HepG2 (cell line): ENCODE results near the gene DALRD3. TPM values are rescaled to one million over a fixed set of nuclear protein-coding genes. Genes with fewer than 3 reads are reported as not detected.
A peak's percentile ranks its signal among the peaks of the same experiment; 100 is the strongest.

Experiments
- ARHGAP35 ChIP-seq: sonication (generic); formaldehyde crosslinking; IDR thresholded peaks from 2 replicates; pipeline ENCODE4 v1.9.0; 2022; ENCODE audit warnings: mild to moderate bottlenecking, inconsistent platforms, moderate library complexity, missing genetic modification reagents, borderline replicate concordance
- CCDC6 ChIP-seq: sonication (generic); formaldehyde crosslinking; IDR thresholded peaks from 2 replicates; pipeline ENCODE4 v1.8.1; 2022; ENCODE audit warnings: mild to moderate bottlenecking, missing genetic modification reagents, moderate library complexity
- MBD4 ChIP-seq: IDR thresholded peaks from 2 replicates; pipeline ENCODE4 v1.6.1; 2012; ENCODE audit warnings: low read length, inconsistent platforms, borderline replicate concordance
- NAIF1 ChIP-seq: sonication (generic); formaldehyde crosslinking; IDR thresholded peaks from 2 replicates; pipeline ENCODE4 v1.5.0; 2020; ENCODE audit warnings: mild to moderate bottlenecking, missing genetic modification reagents, borderline replicate concordance
- NONO ChIP-seq, 2 experiments: fragments of 450-650 bp in 1 of 2; sonication (generic) in 1 of 2; formaldehyde crosslinking in 1 of 2; IDR thresholded peaks in 1 of 2; conservative IDR thresholded peaks in 1 of 2; 2 replicates each; pipeline versions ENCODE4 v1.6.1 to v1.8.0; 2017 to 2022; ENCODE audit warnings: mild to moderate bottlenecking in 1 of 2, missing genetic modification reagents in 1 of 2, moderate library complexity in 1 of 2
- PAWR ChIP-seq: sonication (generic); formaldehyde crosslinking; IDR thresholded peaks from 2 replicates; pipeline ENCODE4 v1.4.0; 2020; ENCODE audit warnings: missing genetic modification reagents, mild to moderate bottlenecking, borderline replicate concordance
- TOPORS ChIP-seq: sonication (generic); formaldehyde crosslinking; IDR thresholded peaks from 2 replicates; pipeline ENCODE4 v1.8.0; 2023; ENCODE audit warnings: mild to moderate bottlenecking, missing genetic modification reagents
- ZNF790 ChIP-seq: sonication (generic); formaldehyde crosslinking; IDR thresholded peaks from 2 replicates; pipeline ENCODE4 v1.8.0; 2022; ENCODE audit warnings: missing genetic modification reagents, mild to moderate bottlenecking, borderline replicate concordance
- polyA plus RNA-seq, 8 experiments: library from polyadenylated mRNA; depleted of rRNA in 3 of 8; stranded (reverse) in 7 of 8; unstranded in 1 of 8; fragments of >200 nt; fragmentation: Illumina TruSeq in 4 of 8; extraction: Trizol in 4 of 8; gene quantifications; 2 replicates each; pipeline versions ENCODE4 v1.2.1 to v1.2.3, GENCODE V29; 2011 to 2016; ENCODE audit warnings: low read depth in 4 of 8, missing spikeins in 1 of 8, mixed read lengths in 1 of 8; ENCODE audit not compliant: insufficient read depth in 1 of 8
- total RNA-seq, 5 experiments: library from RNA; depleted of rRNA; stranded (reverse); fragments of >200 nt; fragmentation: Illumina TruSeq; extraction: Trizol; gene quantifications; 2 replicates each; pipeline ENCODE4 v1.2.3, GENCODE V29; 2016; ENCODE audit warnings: low read depth in 1 of 5
- TF ChIP-seq, protein P1 (sequence below), 2 experiments: sonication (generic) in 1 of 2; formaldehyde crosslinking in 1 of 2; IDR thresholded peaks; 2 replicates each; pipeline versions ENCODE4 v1.4.0 to v1.6.1; 2016 to 2020; ENCODE audit warnings: borderline replicate concordance in 1 of 2, low read depth in 1 of 2, mild to moderate bottlenecking in 1 of 2, missing genetic modification reagents in 1 of 2
- TF ChIP-seq, protein P2 (sequence below), 2 experiments: sonication (generic) in 1 of 2; formaldehyde crosslinking in 1 of 2; IDR thresholded peaks; 2 replicates each; pipeline versions ENCODE4 v1.6.1 to v1.9.0; 2014 to 2022; ENCODE audit warnings: antibody characterized with exemption in 1 of 2, borderline replicate concordance in 1 of 2, inconsistent platforms in 1 of 2, low read depth in 1 of 2, missing genetic modification reagents in 1 of 2
- TF ChIP-seq, protein P3 (sequence below): sonication (generic); formaldehyde crosslinking; IDR thresholded peaks from 2 replicates; pipeline ENCODE4 v1.5.1; 2020; ENCODE audit warnings: missing genetic modification reagents, mild to moderate bottlenecking, borderline replicate concordance

Gene DALRD3
- total and polyA plus RNA-seq, 2 of the 13 experiments (the other 11 are each of a cell fraction or from before 2014, with no cell fraction given), result 19.9 to 36.5 TPM

DNA sequence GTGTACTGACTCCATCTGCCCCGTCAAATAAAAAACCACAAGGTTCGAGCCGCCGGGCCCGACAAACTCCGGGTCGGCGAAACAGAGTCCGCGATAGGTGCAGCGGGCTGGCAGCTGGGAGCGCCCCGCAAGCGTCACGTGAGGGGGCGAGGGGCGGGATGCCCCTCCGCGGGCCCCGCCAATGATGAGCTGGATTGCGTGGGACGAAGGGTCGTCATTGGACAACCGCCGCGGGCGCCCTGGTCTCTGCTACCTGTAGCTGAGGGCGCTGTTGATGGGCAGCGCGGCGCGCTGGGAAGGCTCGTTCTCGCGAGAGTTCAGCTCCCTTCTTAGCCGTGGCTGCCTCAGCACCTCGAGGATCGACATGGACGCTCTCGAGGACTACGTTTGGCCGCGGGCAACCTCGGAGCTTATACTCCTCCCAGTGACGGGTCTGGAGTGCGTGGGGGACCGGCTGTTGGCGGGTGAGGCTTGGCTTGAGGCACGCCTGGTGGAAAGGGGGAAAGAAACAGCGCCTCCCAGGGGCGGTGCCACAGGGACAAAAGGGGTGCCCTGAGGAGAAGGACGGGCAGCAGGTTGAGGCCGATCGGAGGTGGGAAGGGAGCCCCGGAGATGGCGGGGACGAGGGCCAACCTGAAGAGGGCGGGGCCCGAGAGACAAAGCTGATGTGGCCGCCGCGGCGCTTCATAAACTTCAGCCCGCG is 11.2 kb downstream of the DALRD3 start, which contains the start of gene WDR6 (continued):
- TF ChIP-seq NONO (IDR thresholded peaks at IDR 0.05) (no peak), NONO (CRISPR knock-in tag; conservative IDR thresholded peaks at IDR 0.05) (peak; percentile 84), NAIF1 (no peak), ZNF790 (CRISPR knock-in tag) (no peak), MBD4 (no peak), CCDC6 (peak; percentile 66; the same call in 1 of the 2 replicates), PAWR (CRISPR knock-in tag) (no peak), TOPORS (CRISPR knock-in tag) (peak; percentile 70), ARHGAP35 (CRISPR knock-in tag) (peak; percentile 92)
- TF ChIP-seq, protein P1, sequence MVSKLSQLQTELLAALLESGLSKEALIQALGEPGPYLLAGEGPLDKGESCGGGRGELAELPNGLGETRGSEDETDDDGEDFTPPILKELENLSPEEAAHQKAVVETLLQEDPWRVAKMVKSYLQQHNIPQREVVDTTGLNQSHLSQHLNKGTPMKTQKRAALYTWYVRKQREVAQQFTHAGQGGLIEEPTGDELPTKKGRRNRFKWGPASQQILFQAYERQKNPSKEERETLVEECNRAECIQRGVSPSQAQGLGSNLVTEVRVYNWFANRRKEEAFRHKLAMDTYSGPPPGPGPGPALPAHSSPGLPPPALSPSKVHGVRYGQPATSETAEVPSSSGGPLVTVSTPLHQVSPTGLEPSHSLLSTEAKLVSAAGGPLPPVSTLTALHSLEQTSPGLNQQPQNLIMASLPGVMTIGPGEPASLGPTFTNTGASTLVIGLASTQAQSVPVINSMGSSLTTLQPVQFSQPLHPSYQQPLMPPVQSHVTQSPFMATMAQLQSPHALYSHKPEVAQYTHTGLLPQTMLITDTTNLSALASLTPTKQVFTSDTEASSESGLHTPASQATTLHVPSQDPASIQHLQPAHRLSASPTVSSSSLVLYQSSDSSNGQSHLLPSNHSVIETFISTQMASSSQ (IDR thresholded peaks at IDR 0.05; ENCODE audit: low read depth), result no peak
- TF ChIP-seq, protein P1 (CRISPR knock-in tag; IDR thresholded peaks at IDR 0.05; ENCODE audit: borderline replicate concordance), result peak; percentile 16; the same call in 1 of the 2 replicates
- TF ChIP-seq, protein P2, sequence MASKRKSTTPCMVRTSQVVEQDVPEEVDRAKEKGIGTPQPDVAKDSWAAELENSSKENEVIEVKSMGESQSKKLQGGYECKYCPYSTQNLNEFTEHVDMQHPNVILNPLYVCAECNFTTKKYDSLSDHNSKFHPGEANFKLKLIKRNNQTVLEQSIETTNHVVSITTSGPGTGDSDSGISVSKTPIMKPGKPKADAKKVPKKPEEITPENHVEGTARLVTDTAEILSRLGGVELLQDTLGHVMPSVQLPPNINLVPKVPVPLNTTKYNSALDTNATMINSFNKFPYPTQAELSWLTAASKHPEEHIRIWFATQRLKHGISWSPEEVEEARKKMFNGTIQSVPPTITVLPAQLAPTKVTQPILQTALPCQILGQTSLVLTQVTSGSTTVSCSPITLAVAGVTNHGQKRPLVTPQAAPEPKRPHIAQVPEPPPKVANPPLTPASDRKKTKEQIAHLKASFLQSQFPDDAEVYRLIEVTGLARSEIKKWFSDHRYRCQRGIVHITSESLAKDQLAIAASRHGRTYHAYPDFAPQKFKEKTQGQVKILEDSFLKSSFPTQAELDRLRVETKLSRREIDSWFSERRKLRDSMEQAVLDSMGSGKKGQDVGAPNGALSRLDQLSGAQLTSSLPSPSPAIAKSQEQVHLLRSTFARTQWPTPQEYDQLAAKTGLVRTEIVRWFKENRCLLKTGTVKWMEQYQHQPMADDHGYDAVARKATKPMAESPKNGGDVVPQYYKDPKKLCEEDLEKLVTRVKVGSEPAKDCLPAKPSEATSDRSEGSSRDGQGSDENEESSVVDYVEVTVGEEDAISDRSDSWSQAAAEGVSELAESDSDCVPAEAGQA (IDR thresholded peaks at IDR 0.05; ENCODE audit: low read depth), result peak; percentile 56; the same call in 1 of the 2 replicates
- TF ChIP-seq, protein P2 (CRISPR knock-in tag; IDR thresholded peaks at IDR 0.05; ENCODE audit: borderline replicate concordance), result no peak; the same call in 1 of the 2 replicates
- TF ChIP-seq, protein P3, sequence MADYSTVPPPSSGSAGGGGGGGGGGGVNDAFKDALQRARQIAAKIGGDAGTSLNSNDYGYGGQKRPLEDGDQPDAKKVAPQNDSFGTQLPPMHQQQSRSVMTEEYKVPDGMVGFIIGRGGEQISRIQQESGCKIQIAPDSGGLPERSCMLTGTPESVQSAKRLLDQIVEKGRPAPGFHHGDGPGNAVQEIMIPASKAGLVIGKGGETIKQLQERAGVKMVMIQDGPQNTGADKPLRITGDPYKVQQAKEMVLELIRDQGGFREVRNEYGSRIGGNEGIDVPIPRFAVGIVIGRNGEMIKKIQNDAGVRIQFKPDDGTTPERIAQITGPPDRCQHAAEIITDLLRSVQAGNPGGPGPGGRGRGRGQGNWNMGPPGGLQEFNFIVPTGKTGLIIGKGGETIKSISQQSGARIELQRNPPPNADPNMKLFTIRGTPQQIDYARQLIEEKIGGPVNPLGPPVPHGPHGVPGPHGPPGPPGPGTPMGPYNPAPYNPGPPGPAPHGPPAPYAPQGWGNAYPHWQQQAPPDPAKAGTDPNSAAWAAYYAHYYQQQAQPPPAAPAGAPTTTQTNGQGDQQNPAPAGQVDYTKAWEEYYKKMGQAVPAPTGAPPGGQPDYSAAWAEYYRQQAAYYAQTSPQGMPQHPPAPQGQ (CRISPR knock-in tag), result no peak
